ENCODE measurements around the gene DAW1.
"Not testable (repeated sequence)": the region's sequence is repeated elsewhere in the genome, so short reads cannot be mapped to it uniquely, and the experiment has no call there.

The DAW1 gene, protein sequence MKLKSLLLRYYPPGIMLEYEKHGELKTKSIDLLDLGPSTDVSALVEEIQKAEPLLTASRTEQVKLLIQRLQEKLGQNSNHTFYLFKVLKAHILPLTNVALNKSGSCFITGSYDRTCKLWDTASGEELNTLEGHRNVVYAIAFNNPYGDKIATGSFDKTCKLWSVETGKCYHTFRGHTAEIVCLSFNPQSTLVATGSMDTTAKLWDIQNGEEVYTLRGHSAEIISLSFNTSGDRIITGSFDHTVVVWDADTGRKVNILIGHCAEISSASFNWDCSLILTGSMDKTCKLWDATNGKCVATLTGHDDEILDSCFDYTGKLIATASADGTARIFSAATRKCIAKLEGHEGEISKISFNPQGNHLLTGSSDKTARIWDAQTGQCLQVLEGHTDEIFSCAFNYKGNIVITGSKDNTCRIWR

DNA sequence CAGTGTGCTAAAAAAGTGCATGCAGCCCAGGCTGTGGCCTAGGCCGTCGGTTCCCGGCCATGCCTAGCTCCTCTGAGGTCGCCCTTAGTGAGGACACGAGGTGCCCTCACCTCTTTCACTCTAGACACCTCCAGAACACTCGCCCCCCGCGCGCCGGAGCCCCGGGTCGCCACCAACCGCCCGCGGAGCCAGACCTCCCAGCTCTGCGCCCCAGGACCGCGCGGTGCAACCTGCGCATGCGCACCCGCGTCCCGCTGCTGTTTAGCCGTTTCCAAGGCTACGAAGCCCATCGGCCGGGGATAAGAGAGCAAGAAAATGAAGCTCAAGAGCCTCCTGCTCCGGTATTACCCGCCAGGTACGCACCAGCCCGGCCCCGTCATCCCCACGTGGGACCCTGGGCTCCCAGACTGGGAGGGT is at the start of gene DAW1:
TSS of gene DAW1 (plus strand) at position 257 of the 417 bp plus-strand sequence. CDS start at position 316, 59 bp downstream.
- no peaks in the 10 kb centered on the region for H3K4me1 Mint-ChIP-seq (ENCODE audit: low read depth)
- intact Hi-C loops (cut with micrococcal nuclease), result no loop called here
- peak within 1 kb of the TSS; percentile 39 for H3K4me3 Mint-ChIP-seq
- no peak within 1 kb of the TSS for H3K27ac Mint-ChIP-seq
- peaks cover 35% of the 10 kb centered on the region for H3K27me3 Mint-ChIP-seq
- H3K9me3 Mint-ChIP-seq, result no peaks in the 10 kb centered on the region
- H3K36me3 Mint-ChIP-seq (ENCODE audit: low read depth), result no peaks in the 10 kb centered on the region

DNA sequence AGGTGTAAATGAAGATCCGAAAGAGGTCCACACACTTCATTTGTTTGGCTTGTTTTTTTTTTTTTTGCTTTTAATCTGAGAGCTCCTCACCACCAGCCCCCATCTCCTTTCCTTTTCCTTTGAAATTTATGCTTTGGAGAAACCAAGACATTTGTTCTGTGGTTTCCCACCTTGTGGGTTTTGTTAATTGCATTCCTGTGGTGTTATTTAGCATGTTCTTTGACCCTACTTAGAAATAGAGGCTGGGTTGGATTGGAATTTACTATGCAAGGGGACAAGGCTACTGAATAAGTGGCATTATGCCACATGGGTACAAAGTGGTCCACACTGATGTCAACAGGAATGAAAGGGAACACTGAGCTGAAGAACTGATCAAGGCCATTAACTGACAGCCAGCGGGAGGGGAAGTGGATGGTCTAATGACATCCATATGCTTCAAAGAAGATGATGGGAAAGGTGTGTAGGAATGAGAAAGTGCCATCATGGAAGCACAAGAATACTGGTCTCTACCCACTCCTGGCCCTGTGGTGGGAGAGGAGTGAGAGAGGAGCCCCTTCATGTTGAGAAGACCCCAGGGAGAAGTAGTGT is 48.9 kb upstream of the DAW1 start:
- H3K27ac Mint-ChIP-seq, result no peak overlapping the region

DNA sequence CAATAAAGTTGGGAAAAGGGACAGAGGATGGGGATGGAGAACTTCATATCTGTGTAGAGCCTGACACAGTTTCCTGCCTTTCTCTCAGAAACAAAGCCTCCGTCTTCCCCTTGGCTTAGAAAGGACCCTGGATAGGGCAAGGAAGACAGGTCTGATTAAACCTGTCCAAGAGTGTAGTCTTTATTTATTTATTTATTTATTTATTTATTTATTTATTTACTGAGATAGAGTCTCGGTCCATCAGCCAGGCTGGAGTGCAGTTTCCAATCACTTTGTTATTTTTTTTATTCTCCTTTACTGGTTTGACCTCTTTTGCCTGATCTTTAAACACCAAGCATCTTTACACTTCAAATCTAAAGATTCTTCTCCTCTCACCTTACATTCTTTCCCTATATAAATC is 47.5 kb upstream of the DAW1 start:
- Mint-ChIP-seq H3K27me3 (peaks cover 28% of the 10 kb centered on the region), H3K9me3 (peaks cover 8% of the 10 kb centered on the region), H3K4me3 (no peak overlapping the region), H3K27ac (no peak overlapping the region), H3K36me3 (ENCODE audit: low read depth) (no peaks in the 10 kb centered on the region), H3K4me1 (ENCODE audit: low read depth) (peaks cover 34% of the 10 kb centered on the region)
- intact Hi-C loops (cut with micrococcal nuclease), result no loop called here

More for the DNA sequence above, 48.9 kb upstream of the DAW1 start:
- Mint-ChIP-seq H3K27me3 (peaks cover 29% of the 10 kb centered on the region), H3K4me3 (no peak overlapping the region), H3K9me3 (peaks cover 8% of the 10 kb centered on the region), H3K36me3 (ENCODE audit: low read depth) (no peaks in the 10 kb centered on the region), H3K4me1 (ENCODE audit: low read depth) (peaks cover 48% of the 10 kb centered on the region)
- intact Hi-C loops (cut with micrococcal nuclease), result no loop called here

DNA sequence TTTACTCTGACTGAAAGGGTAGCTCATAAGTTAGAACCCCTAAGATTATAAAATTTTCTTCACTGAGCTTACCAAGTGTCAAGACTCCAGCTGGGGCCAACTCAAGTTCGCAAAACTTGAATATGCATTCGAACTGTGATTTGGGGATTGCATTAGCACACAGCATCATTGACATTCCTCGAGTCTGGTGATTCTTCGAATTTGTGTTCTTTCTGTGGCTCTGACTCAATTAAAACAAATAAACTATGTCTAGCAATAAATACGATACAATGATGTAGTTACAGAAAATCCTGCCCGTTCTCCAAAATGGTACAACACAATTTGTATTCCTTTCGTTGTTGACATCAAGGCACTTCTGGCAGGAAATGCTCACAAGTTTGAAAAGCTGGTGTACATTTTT is 46.7 kb upstream of the DAW1 start:
- peaks cover 34% of the 10 kb centered on the region for H3K4me1 Mint-ChIP-seq (ENCODE audit: low read depth)
- intact Hi-C loops (cut with micrococcal nuclease), result no loop called here
- H3K4me3 Mint-ChIP-seq, result no peak overlapping the region
- H3K36me3 Mint-ChIP-seq (ENCODE audit: low read depth), result no peaks in the 10 kb centered on the region
- peaks cover 8% of the 10 kb centered on the region for H3K9me3 Mint-ChIP-seq
- H3K27ac Mint-ChIP-seq, result no peak overlapping the region
- H3K27me3 Mint-ChIP-seq, result peaks cover 26% of the 10 kb centered on the region

DNA sequence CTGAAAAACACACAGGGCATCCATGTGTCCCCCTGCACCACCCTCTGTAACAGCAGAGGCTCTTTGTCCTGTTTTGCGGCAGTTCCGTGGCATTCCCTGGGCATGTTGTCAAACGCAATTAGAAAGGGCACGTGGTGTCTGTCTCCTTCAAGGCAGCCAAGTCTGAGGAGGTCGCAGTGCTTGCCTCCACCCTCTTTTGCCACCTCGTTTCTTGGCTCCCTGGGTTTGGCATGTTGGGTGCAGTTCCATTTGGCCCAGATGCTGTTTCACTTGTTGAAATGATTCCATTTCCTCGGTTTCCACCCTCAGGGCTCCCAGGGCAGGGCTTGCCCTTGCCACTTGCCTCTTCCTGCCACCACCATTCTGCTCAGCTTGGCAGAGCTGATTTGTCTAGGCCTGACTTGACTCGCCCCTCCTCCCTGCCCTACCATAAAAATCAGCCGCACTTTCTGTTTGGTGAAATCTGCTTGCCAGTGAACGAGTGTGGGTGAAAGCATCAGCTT is 45.4 kb upstream of the DAW1 start:
- H3K4me3 Mint-ChIP-seq, result no peak overlapping the region
- H3K9me3 Mint-ChIP-seq, result peaks cover 7% of the 10 kb centered on the region
- no peaks in the 10 kb centered on the region for H3K36me3 Mint-ChIP-seq (ENCODE audit: low read depth)
- H3K27ac Mint-ChIP-seq, result no peak overlapping the region
- H3K27me3 Mint-ChIP-seq, result peaks cover 30% of the 10 kb centered on the region
- H3K4me1 Mint-ChIP-seq (ENCODE audit: low read depth), result peaks cover 29% of the 10 kb centered on the region
- intact Hi-C loops (cut with micrococcal nuclease), result no loop called here

DNA sequence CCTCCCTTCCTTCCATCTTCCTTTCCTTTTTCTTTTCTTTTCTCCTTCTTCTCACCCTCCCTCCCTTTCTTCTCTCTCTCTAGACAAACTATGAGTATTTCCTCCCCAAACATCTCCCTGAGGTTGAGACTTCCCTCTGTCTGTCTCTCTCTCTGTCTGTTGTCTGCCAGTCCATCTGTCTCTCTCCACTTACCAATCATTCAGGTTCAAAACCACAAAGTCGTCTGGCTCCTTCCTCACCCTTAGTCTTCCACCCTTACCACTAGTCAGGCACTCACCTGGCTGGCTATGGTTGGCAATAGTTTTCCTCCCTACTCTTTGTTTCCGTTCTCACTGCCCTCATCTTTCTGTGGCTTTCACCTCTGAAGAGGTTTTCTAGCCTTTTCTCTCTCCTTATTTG is 44.9 kb upstream of the DAW1 start:
- peaks cover 25% of the 10 kb centered on the region for H3K4me1 Mint-ChIP-seq (ENCODE audit: low read depth)
- no peak overlapping the region for H3K27ac Mint-ChIP-seq
- H3K27me3 Mint-ChIP-seq, result peaks cover 27% of the 10 kb centered on the region
- intact Hi-C loops (cut with micrococcal nuclease), result no loop called here
- H3K9me3 Mint-ChIP-seq, result peaks cover 2% of the 10 kb centered on the region
- no peak overlapping the region for H3K4me3 Mint-ChIP-seq
- no peaks in the 10 kb centered on the region for H3K36me3 Mint-ChIP-seq (ENCODE audit: low read depth)

DNA sequence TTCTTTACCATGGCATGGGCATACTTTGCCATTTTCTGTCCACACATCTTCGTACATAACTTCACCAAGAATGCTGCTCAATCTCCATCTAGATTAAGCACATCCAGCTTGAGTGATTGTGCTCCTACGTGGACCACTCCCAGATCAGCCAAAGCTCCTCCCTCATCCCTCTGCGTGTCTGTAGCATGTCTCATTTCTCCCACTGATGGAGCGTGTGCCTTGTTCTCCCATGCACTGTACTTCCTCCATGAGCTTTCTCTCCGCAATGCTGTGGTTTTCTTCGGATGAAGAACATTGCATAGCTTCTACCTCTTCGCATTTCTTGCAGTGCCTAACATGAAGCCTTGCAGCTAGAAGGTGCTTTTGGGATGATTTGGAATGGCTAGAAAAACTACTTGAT is 44.3 kb upstream of the DAW1 start:
- Mint-ChIP-seq H3K27ac (no peak overlapping the region), H3K4me1 (ENCODE audit: low read depth) (peaks cover 25% of the 10 kb centered on the region), H3K4me3 (no peak overlapping the region), H3K36me3 (ENCODE audit: low read depth) (no peaks in the 10 kb centered on the region), H3K9me3 (no peaks in the 10 kb centered on the region), H3K27me3 (peaks cover 27% of the 10 kb centered on the region)
- intact Hi-C loops (cut with micrococcal nuclease), result no loop called here

DNA sequence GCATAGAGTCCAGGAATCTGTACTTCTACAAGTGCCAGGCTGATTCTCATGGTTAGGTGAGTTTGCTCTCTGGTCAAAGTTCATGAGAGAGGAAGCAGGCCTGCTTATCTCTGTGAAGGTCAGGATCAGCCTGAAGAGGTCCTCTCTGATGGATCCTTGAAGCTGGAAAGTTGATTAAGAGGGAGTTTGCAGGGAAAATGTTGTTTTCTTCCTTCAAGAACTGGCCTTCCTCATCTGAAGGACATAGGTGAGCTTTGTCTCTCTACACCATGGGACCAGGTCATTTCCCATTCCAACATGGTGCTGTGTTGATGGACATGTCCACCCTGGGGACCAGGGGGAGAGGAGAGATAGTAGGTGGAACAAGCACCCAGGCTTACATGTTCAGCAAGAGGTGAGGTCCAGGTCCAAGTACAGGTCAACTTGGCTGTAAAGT is 42.9 kb upstream of the DAW1 start:
- H3K9me3 Mint-ChIP-seq, result no peaks in the 10 kb centered on the region
- H3K27me3 Mint-ChIP-seq, result peaks cover 23% of the 10 kb centered on the region
- H3K4me3 Mint-ChIP-seq, result no peak overlapping the region
- no peaks in the 10 kb centered on the region for H3K36me3 Mint-ChIP-seq (ENCODE audit: low read depth)
- intact Hi-C loops (cut with micrococcal nuclease), result no loop called here
- peaks cover 20% of the 10 kb centered on the region for H3K4me1 Mint-ChIP-seq (ENCODE audit: low read depth)
- H3K27ac Mint-ChIP-seq, result no peak overlapping the region

DNA sequence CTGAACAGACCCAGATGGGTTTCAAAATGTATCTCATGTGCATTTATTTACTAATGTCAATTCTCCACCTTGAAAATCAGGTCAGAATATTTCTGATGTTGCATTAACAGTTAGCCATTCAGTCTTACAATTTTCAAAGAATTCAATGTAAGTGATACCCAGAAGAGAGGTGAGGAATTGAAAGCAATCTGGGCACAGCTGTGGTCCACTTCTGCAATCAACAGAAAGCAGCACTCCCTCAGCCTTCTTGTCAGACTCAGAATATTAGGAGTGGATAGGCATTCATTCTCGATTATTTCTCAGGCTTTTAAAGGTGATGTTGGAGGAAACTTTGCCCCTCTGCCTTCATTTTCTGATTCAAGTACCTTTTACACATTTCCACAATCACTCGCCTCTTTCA is 42.1 kb upstream of the DAW1 start:
- Mint-ChIP-seq H3K4me3 (no peak overlapping the region), H3K36me3 (ENCODE audit: low read depth) (no peaks in the 10 kb centered on the region), H3K9me3 (no peaks in the 10 kb centered on the region), H3K4me1 (ENCODE audit: low read depth) (peaks cover 23% of the 10 kb centered on the region), H3K27ac (no peak overlapping the region), H3K27me3 (peaks cover 23% of the 10 kb centered on the region)
- intact Hi-C loops (cut with micrococcal nuclease), result no loop called here

DNA sequence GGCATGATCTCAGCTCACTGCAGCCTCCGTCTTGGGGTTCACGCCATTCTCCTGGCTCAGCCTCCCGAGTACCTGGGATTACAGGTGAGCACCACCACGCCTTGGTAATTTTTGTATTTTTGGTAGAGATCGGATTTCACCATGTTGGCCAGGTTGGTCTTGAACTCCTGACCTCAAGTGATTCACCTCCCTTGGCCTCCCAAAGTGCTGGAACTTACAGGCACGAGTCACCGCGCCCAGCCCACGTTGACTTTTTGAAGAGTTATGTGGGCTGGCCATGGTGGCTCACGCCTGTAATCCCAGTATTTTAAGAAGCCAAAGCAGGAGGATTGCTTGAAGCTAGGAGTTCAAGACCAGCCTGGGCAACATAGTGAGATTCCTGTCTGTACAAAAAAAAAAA is 37.0 kb upstream of the DAW1 start:
- H3K4me3 Mint-ChIP-seq, result no peak overlapping the region
- peaks cover 25% of the 10 kb centered on the region for H3K4me1 Mint-ChIP-seq (ENCODE audit: low read depth)
- H3K9me3 Mint-ChIP-seq, result no peaks in the 10 kb centered on the region
- no peak overlapping the region for H3K27ac Mint-ChIP-seq
- no peaks in the 10 kb centered on the region for H3K36me3 Mint-ChIP-seq (ENCODE audit: low read depth)
- intact Hi-C loops (cut with micrococcal nuclease), result no loop called here
- H3K27me3 Mint-ChIP-seq, result peaks cover 6% of the 10 kb centered on the region

DNA sequence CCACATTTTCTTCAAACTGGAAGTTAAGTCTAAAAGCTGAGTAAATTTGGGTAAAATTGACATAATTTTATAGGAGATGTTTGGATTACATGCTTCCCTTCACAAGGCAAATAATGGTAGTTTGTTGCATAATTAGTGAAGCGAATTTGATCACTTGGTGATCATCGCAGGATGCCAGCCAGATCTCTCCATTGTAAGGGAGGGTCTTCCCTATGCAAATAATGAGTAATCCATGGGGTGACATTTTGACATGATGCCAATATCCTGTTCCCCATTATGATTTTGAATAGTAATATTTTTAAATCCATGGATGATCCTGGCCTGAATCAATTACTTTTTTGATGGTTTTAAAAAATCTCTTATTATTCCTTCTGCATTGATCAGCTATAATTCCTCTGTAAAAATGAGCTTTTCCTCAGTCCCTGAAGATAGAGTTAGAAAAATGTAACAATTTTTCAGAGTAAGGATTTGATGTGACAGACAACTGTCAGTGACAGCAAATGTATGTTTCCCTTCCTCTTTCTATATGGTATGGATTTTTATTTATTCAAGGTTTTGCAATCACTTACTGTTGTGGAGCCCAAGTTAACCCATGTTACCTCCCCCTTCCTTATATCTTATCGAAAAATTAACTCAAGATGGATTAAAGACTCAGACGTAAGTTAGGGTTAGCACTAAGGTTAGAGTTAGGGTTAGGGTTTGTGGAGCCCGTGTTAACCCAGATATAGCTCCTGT is 36.3 kb upstream of the DAW1 start:
- Mint-ChIP-seq H3K27me3 (peaks cover 7% of the 10 kb centered on the region), H3K9me3 (no peaks in the 10 kb centered on the region), H3K4me3 (no peak overlapping the region), H3K27ac (no peak overlapping the region), H3K36me3 (ENCODE audit: low read depth) (no peaks in the 10 kb centered on the region), H3K4me1 (ENCODE audit: low read depth) (peaks cover 25% of the 10 kb centered on the region)
- intact Hi-C loops (cut with micrococcal nuclease), result no loop called here

DNA sequence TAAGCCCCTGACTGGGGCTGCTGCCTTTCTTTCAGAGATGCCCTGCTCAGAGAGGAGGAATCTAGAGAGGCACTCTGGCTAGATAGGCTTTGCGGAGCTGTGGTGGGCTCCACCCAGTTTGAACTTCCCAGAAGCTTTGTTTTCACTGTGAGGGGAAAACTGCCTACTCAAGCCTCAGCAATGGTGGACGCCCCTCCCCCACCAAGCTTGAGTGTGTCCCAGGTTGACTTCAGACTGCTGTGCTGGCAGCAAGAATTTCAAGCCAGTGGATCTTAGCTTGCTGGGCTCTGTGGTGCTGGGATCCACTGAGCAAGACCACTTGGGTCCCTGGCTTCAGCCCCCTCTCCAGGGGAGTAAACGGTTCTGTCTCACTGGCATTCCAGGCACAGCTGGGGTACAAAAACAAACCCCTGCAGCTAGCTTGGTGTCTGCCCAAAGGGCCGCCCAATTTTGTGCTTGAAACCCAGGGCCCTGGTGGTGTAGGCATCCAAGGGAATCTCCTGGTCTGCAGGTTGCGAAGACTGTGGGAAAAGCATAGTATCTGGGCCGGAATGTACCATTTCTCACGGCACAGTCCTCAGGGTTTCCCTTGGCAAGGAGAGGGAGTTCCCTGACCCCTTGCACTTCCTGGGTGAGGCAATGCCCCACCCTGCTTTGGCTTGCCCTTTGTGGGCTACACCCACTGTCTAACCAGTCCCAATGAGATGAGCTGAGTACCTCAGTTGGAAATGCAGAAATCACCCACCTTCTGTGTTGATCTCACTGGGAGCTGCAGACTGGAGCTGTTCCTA is 31.9 kb upstream of the DAW1 start:
- H3K9me3 Mint-ChIP-seq; intact Hi-C loops (cut with micrococcal nuclease); H3K4me3 Mint-ChIP-seq: not testable (repeated sequence)

DNA sequence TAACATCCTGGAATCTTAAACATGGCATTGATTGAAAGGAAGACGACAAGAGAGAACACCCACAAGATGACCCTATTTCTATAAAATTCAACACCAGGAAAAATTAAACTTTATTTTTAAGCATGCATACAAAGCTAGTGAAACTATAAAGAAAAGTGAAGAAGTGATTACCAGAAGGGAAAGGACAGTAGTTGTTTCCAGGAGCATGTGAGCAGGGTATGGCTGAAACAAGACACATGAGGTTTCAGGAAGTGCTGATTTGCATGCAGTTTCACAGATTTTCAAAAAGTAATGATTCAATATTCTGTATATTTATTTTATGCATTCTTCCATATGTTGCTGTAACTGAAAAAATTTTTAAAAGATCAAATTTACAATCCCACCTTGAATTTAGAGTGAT is 24.6 kb upstream of the DAW1 start:
- intact Hi-C loops (cut with micrococcal nuclease), result no loop called here
- Mint-ChIP-seq H3K9me3 (no peaks in the 10 kb centered on the region), H3K4me1 (ENCODE audit: low read depth) (peaks cover 5% of the 10 kb centered on the region), H3K36me3 (ENCODE audit: low read depth) (no peaks in the 10 kb centered on the region), H3K27ac (no peak overlapping the region), H3K27me3 (peaks cover 16% of the 10 kb centered on the region), H3K4me3 (no peak overlapping the region)

More for the DNA sequence above, 31.9 kb upstream of the DAW1 start:
- peaks cover 23% of the 10 kb centered on the region for H3K4me1 Mint-ChIP-seq (ENCODE audit: low read depth)
- not testable (repeated sequence) for H3K27me3 Mint-ChIP-seq; H3K27ac Mint-ChIP-seq; H3K36me3 Mint-ChIP-seq (ENCODE audit: low read depth)
